HG02642 (cell line): ENCODE results near the gene ARL17B.
"Not testable (repeated sequence)": the region's sequence is repeated elsewhere in the genome, so short reads cannot be mapped to it uniquely, and the experiment has no call there.

Experiments used
- ATAC-seq: cut with Tn5 transposase; IDR thresholded peaks from one replicate; pipeline ENCODE4 v1.9.1; 2021; ENCODE audit warnings: mild to moderate bottlenecking; ENCODE audit not compliant: unreplicated experiment, poor library complexity

The ARL17B gene

DNA sequence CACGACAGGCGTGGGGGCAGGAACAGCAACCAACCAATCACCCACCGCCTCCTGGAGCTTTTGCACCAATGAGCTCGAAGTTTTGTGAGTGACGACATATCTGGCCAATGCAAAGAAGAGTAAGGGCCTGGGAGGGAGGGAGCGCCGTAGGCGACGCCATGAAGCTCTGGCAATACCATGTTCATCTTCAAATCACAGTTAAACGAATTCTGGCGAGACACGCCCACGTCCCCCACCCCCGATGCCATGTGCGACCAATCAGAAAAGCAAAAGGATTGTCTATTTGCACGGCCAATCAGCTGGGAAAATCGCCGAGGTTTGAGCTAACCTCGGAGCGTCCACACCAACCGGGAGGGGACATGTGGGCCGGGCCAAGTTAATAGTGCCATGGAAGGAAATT is at the start of gene ARL17B:
TSS of gene ARL17B (minus strand) at position 12 of the 400 bp plus-strand sequence. CDS start 3,369 bp downstream, outside the sequence.
- ATAC-seq: peak; percentile 91

DNA sequence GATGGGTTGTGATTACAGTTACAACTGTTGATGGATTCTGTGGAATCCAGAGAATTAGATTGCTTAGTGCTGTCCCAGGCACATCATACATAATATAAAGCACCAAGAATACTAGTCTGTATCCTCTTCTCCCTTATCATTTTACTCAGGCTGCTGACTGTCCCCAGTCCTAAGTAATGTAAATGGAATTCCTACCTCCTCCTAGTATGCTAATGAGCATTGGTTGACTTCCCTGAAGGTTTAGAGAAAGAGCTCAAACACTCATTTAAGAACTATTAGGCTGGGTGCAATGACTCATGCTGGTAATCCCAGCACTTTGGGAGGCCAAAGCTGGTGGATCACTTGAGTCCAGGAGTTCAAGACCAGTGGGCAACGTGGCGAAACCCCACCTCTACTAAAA is 48.3 kb upstream of the ARL17B start:
- ATAC-seq: not testable (repeated sequence)

DNA sequence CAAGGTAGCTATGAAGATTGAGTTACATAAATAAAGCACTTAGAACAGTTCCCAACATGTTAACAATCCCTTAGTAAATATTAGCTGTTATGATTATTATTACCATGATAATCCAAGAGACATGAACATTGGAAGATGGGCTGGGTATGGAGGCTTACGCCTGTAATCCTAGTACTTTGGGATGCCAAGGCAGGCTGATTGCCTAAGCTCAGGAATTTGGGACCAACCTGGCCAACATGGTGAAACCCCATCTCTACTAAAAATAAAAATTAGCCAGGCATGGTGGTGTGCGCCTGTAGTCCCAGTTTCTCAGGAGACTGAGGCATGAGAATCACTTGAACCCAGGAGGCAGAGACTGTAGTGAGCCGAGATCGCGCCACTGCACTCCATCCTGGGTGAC is 45.6 kb upstream of the ARL17B start:
- ATAC-seq: not testable (repeated sequence)

DNA sequence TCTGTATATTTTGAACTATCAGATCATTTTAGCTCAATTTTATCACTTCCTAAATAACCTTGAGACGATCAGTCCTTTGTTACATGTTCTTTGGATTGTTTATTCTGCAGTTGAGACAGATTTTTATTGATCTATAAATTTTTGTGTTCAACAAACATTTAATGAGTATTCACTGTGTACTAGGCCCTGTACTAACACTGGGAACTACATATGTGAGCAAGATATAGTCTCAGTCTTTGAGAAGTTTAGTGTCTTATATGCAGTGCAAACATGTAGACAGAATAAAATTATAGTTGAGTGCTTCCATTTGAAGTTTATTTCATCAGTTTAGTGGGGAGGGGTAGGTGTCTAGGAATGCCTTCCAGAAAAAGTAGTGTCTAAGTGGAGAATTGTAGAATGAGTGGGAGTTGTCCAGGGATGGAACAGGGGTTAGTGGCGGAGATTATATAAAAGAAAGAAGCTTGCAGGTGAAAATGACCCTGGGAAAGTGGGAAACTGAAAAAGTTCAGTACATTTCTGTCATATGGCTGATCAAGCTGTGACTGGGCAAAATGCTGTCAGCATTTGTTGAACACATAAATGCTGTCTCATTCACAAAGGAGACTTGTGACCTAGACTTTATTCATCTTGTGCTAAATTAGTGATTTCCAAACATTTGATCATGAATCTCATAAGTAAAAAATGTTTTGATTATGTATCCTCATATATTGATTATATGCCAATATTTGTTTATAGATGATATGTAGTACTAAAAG is 39.6 kb upstream of the ARL17B start:
- ATAC-seq: not testable (repeated sequence)

DNA sequence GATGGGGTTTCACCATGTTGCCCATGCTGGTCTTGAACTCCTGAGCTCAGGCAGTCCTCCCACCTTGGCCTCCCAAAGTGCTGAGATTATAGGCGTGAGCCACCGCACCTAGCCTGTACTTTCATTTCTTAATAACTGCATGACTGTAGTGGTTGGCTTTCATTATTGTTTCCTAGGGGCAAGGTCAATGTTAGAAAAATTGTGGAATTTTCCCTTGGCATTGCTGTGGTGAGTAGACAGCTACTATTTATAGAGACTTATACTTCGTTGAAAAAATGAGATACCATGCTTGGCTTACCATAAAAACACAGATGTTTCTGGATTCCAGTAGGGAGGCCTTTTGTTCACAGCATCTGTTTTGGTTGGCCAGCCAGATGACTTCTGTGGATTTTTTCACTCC is 39.0 kb upstream of the ARL17B start:
- not testable (repeated sequence) for ATAC-seq

DNA sequence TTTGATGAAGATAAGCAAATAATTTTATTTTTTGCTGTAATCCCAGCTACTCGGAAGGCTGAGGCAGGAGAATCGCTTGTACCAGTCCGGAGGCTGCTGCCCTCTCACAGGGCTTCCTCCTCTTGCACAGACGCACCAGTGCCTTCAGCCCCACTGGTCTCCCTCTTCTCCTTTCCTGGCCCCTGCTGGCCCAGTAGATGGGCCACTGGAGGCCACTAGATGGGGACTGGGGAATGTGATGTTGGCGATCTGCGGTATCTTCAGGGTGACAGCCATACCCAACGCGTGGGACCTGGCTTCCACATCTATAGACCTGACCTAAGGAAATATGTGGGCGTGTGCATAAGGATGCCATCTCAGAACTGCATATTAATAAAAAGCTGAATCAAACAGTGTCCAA is 38.4 kb upstream of the ARL17B start:
- ATAC-seq: not testable (repeated sequence)

DNA sequence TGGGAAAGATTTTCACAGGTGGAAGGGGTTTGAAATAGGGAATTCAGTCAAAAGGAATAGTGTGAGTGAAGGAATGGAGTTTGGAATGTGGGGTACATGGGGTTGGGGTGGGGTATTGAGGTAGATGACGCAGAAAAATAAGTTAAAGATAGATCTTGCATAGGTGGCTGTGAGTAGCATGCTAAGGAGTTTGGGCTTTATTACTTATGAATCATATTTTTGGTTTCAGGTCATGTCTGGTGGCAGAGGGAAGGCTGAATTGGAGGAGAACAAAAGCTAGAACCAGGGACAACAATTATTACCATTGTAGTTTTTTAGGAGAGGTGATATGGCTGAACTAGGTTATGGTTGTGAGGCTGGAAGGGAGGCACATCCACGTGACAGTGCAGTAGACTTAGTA is 34.7 kb upstream of the ARL17B start:
- not testable (repeated sequence) for ATAC-seq

DNA sequence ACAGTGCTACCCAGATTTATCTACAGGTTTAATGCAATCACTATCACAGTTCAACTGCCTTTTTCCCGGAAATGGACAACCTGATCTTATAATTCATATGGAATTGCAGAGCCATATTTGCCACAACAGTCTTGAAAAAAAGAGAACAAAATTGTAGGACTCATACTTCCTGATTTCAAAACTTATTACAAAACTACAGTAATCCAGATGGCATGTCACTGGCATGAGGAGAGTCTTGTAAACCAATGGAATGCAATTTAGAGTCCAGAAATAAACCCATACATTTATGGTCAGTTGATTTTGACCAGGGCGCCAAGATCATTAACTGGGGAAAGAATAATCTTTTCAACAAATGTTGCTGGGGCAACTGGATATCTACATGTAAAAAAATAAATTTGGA is 32.1 kb upstream of the ARL17B start:
- not testable (repeated sequence) for ATAC-seq

DNA sequence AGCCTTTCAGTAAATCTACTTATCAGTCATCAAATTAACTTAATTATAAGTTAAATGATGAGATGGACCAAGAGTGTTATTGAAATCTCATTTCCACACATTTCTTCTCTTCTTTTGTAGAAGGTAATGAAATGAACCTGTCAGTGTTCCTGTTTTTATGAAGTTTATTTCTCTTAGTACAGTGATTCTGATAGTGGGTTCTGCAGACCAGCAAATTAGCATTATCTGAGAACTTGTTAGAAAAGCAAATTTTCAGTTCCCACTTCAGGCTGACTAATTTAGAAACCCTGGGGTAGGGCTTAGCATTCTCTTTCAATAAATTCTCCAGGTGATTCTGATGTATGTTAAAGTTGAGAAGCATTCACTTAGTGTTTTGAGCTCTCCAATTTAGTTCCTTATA is 23.9 kb upstream of the ARL17B start:
- ATAC-seq: not testable (repeated sequence)

DNA sequence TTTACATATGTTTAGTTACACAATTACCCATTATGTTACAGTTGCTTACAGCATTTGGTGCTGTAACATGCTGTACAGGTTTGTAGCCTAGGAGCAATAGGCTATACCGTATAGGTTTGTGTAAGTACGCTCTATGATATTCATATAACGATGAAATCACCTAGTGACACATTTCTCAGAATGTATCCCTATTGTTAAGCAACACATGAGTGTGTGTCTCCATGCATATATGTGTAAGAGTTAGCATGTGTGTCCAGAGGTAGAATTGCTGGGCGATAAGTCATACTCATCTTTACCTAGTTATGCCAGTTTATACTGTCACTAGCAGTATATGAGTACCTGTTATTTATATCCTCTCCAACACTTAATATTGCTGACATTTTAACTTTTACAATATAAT is 21.6 kb upstream of the ARL17B start:
- not testable (repeated sequence) for ATAC-seq

DNA sequence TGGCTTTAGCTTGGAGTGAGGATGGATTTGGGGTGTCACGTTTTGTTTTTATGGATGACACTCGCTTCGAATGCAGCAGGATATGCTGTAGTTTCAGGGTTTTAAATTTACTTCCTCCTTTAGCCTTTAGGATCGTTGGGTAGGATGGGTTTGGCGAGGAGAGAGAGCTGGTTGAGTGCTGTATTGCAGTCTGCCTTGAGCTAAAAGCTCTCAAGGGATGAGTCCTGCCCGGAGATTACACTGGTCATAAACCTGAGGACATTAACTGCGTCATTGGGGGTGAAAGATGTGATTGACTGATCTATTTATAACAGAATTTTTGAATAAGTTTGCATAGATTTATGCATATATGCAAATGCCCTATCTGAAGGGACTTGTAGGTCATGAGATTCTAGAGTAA is 11.9 kb upstream of the ARL17B start:
- not testable (repeated sequence) for ATAC-seq

DNA sequence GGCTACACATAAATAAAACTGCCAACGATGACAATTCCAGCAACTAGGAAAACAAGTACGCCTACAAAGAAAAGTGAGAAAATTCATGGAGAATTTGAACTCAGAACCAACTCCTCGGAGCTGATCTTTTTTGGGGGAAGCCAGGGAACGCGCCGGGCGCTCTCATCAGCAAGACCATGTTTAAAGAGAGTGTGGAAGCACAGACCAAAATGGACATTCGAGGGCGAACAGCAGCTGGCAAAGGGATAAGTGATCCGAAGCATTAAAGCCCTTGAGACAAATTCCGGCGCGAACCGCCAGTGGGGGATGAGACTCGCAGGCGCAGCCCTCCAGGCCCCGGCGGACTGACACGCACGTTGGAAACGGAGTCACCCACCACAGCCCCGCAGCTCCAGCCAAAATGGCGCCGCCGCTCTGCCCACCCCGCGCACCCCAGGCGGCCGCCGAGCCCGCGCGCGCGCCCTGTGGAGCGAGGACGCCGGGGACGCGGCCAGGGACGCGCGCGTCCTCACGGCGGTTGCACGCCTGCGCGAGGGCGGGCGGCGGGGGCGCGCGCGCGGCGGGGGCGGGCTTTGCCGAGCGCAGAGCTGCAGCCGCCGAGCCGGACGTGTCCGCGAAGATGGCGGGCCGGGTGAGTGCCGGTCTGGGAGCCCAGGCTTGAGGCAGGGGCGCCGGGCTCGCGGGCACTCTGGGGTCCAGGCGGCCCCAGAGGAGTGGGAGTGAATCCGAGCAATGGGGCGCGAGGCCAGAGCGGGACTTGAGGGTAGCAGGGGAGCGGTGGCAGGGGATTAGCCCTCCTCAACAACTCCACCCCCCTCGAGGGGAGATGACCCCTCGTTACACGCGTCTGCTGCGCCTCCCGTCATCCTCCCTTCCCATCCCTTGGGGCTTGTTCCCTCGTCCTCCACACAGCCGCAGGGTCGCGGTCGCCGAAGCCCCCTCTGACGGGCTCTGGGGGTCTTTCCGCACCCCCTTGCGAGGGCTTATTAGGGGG is 11.0 kb upstream of the ARL17B start:
- peak; percentile 84 for ATAC-seq

DNA sequence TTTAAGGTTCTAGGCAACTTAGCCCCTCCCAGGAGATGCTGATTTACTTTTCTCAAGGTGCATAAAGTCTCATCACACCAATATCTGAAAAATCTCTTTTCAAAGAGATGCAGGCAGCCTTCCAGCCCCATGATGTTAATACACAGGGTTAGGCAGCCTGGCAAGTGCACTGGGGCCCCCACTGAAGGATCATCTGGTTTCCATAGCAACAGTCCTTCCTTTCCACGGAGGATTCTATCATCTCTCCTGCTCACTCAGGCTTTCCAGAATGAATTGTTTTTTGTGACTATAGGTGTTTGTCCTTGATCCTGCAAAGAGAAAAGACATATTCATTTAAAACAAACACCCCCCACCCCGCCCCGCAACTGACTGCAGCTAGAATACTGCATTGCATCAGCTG is 6.0 kb upstream of the ARL17B start:
- ATAC-seq: not testable (repeated sequence)

DNA sequence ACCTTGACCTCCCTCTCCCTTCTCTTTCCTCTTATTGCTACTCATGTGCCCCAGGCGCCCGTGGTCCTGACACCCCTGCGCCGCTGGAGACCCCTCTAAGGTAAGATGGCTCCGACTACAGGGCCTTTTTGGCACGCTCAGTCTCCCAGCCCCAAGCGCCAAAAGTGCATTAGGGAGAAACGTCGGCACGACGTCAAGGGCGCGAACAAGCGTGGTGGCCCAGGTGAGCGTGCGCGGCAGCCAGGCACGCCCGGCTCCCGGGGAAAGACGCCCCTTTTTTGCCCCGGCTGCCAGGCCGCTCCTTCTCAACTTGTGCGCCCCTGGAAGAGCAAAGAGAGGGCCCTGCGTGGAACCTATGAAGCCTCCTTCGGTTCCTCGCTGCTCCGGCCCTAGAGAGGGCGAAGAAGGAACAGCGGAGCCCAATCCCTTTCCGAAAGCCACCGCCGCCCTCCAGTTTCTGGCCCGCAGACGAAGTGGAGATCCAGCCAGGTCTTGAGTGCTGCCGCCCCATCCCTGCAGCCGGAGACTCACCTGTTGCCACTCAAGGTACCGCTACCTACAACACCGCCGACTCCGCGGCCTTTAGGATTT is 326 bp downstream of the ARL17B start:
- peak; percentile 60 for ATAC-seq

DNA sequence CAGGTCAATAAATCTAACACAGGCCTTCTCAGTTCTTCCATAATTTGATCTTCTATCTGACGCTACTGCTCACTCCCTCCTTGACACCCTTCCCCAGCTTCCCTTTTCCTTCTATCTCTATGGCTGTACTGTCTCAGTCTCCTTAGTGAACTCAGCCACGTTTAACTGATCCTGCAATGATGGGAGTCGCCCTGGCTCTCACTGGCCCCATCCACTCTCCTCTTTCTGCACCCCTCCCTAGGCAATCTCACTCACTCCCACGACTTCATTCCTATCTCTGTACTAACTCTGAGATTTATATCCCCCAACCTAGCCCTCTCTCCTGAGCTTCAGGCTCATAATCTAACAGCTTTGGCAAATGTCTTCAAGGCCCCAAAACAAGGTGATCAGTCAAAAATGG is 7.7 kb downstream of the ARL17B start:
- not testable (repeated sequence) for ATAC-seq

DNA sequence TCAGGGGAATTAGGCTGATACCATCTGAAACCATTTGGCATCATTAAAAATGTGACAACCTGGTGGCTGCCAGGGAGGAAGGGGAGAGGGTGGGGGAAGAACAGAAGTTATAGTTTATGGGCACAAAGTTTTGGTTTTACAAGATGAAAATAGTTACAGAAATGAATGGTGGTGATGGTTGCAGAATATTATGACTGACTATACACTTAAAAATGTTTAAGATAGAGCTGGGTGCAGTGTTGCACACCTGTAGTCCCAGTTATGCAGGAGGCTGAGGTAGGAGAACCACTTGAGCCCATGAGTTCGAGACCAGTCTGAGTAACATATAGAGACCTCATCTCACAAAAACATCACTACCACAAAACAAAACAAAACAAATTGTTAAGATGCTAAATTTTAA is 12.5 kb downstream of the ARL17B start:
- not testable (repeated sequence) for ATAC-seq

DNA sequence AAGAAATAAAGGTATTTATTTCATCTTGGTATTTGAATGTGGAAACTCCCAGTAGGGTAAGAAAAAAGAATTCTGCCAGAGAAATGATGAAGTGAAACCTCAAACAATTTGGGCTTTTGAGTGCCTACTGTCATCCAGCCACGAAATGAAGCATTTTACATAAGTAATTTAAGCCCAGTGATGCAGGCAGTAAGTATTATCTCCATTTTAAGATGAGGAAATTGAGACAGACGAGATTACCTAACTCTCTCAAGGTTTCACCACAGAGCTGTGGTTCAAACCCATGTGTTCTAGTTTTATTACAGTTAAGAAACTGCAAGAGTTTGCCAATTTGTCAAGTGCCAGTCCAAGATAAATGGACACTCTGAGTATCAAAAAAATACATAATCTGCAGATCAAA is 13.2 kb downstream of the ARL17B start:
- not testable (repeated sequence) for ATAC-seq

DNA sequence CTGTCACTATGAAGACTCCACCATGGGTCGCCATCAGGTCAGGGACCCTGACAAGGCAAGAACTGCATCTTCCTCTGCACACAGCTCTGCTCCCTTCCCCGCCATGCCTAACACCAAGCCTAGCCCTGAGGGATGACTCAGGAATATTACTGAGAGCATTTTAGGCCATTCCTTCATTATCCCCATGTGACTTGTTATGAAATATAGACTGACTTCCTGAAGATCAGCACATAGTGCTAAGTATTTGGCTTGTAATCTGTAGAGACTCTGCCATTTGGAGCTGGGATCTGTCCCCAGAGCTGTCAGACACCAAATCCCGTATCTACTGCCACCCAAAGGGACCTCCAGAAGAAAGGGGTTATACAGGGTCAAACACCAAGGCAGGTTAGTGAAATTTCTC is 19.4 kb downstream of the ARL17B start:
- not testable (repeated sequence) for ATAC-seq

DNA sequence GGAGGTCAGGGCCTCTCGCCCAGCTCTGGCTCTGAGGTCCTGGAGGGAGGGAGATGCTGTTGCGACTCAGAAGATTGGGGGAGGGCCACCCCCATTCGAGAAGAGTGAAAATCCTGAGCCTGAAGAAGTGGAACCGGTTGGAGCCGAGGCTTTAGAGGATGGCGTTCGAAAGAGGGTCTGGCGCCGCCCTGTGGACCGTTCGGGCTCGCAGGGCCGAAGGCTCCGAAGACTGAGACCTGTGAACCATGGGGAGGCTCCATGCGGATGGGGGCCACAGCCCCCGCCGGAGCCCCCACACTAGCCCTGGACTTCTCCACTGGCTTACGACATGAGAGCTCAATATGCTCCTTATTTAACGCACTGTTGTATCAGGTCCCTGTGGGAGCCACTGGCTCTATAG is 20.3 kb downstream of the ARL17B start:
- not testable (repeated sequence) for ATAC-seq

DNA sequence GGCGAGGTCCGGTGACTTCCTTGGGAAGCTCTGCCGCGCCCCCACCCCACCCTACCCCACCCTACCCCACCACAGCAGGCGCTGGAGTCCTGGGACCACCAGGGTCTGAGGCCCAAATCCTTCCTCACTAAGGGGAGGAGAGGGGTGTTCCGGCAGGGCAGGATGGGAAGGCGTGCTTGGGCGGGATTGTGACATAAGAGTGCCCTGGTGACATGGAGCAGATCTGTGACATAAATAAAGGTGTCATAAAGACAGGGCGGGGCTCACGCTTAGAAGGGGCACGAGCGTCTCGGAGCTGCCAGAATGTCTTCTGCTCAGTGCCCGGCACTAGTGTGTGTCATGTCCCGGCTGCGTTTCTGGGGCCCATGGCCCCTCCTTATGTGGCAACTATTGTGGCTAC is 66.7 kb downstream of the ARL17B start, which contains the start of gene LRRC37A:
TSS of gene LRRC37A (plus strand) at position 301 of the 400 bp plus-strand sequence. CDS start at position 304, 3 bp downstream.
- not testable (repeated sequence) for ATAC-seq
